HG03280 (cell line): ENCODE data around the gene HSD17B14.
A peak's percentile ranks its signal among the peaks of the same experiment; 100 is the strongest.
"Not testable (repeated sequence)": the region's sequence is repeated elsewhere in the genome, so short reads cannot be mapped to it uniquely, and the experiment has no call there.

Experiments used
- ATAC-seq: cut with Tn5 transposase; IDR thresholded peaks from one replicate; pipeline ENCODE4 v1.9.1; 2021; ENCODE audit warnings: mild to moderate bottlenecking, moderate library complexity; ENCODE audit not compliant: unreplicated experiment

The HSD17B14 gene

GRCh38 chr19:48867746-48868113 is 31.4 kb upstream of the HSD17B14 start:
- ATAC-seq: no peak

- ATAC-seq: no peak
Measured at GRCh38 chr19:48867123-48867745, 30.9 kb upstream of the HSD17B14 start.

- ATAC-seq: no peak
Measured at GRCh38 chr19:48866692-48867091, 30.4 kb upstream of the HSD17B14 start.

GRCh38 chr19:48862827-48863226 is 26.5 kb upstream of the HSD17B14 start:
- ATAC-seq: no peak

GRCh38 chr19:48861313-48861712 is 25.0 kb upstream of the HSD17B14 start:
- no peak for ATAC-seq

- ATAC-seq: peak; percentile 76
Measured at GRCh38 chr19:48859711-48860572, 23.7 kb upstream of the HSD17B14 start.

- ATAC-seq: peak; percentile 56
Measured at GRCh38 chr19:48858984-48859710, 22.9 kb upstream of the HSD17B14 start.

- ATAC-seq: no peak
Measured at GRCh38 chr19:48856921-48857320, 20.6 kb upstream of the HSD17B14 start.

- no peak for ATAC-seq
Measured at GRCh38 chr19:48854103-48854502, 17.8 kb upstream of the HSD17B14 start.

GRCh38 chr19:48853483-48853882 is 17.2 kb upstream of the HSD17B14 start:
- ATAC-seq: no peak

- ATAC-seq: no peak
Measured at GRCh38 chr19:48852292-48852691, 16.0 kb upstream of the HSD17B14 start.

- not testable (repeated sequence) for ATAC-seq
Measured at GRCh38 chr19:48846659-48847058, 10.4 kb upstream of the HSD17B14 start.

GRCh38 chr19:48845384-48845783 is 9.1 kb upstream of the HSD17B14 start:
- ATAC-seq: no peak

- ATAC-seq: no peak
Measured at GRCh38 chr19:48844472-48844871, 8.2 kb upstream of the HSD17B14 start.

GRCh38 chr19:48842789-48843162 is 6.5 kb upstream of the HSD17B14 start:
- ATAC-seq: no peak

- ATAC-seq: no peak
Measured at GRCh38 chr19:48841571-48841970, 5.3 kb upstream of the HSD17B14 start.

- no peak for ATAC-seq
Measured at GRCh38 chr19:48841047-48841446, 4.8 kb upstream of the HSD17B14 start.

- ATAC-seq: no peak
Measured at GRCh38 chr19:48837687-48838086, 1.4 kb upstream of the HSD17B14 start.

GRCh38 chr19:48837051-48837524 is 797 bp upstream of the HSD17B14 start:
- ATAC-seq: no peak

GRCh38 chr19:48835734-48836088 is 580 bp downstream of the HSD17B14 start:
- no peak for ATAC-seq

GRCh38 chr19:48833977-48834376 is 2.3 kb downstream of the HSD17B14 start:
- no peak for ATAC-seq

- no peak for ATAC-seq
Measured at GRCh38 chr19:48833049-48833448, 3.2 kb downstream of the HSD17B14 start.
